Stimulated activated CD8-positive, alpha-beta memory T cell treated with anti-CD3 and anti-CD28 coated beads, Interleukin-15, amount 100 ng/mL, for 48 hours (primary cell): Measurements from ENCODE around the gene UBLCP1.
"Not testable (repeated sequence)": the region's sequence is repeated elsewhere in the genome, so short reads cannot be mapped to it uniquely, and the experiment has no call there.

Experiments used
- DNase-seq, 2 donors: peaks; one replicate each; pipeline ENCODE4 v3.0.0-alpha.2; 2020; ENCODE audit warnings: low read depth in 2 of 2

UBLCP1 gene

DNA sequence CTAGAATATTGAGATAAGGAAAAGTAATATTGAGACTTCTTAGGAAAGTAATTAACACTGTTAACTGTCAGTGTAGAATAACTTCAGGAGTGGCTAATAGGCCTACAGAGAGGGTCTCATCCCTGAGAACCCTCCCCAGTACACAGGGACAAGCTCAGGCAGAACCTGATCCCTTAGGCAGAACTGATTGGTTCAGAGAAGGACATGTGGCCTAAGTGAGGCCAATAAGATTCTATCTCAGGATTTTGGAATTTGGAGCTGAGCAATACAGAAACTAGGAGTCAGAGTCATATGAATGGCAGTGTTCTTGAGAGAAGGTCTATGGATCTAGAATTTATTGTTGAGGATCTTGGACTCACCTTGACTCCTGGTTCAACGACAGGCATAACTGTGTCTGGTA lies 10.9 kb upstream of the UBLCP1 start:
- no peak for DNase-seq

DNA sequence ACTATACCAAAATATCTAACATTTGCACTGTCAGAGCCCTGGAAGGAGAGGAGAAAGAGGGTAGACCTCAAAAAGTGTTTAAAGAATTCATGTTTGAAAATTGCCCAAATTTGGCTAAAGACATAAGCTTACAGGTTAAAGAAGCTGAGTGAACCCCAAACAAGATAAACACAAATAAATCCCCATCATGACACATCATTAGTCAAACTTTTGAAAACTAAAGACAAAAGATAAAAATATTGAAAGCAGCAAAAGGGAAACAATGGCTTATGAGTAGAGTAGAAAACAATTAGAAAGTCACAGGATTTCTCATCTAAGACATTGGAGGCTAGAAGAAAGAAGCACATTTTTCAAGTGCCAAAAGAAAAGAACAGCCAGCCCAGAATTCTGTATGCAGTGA lies 6.1 kb upstream of the UBLCP1 start:
- DNase-seq, result no peak

DNA sequence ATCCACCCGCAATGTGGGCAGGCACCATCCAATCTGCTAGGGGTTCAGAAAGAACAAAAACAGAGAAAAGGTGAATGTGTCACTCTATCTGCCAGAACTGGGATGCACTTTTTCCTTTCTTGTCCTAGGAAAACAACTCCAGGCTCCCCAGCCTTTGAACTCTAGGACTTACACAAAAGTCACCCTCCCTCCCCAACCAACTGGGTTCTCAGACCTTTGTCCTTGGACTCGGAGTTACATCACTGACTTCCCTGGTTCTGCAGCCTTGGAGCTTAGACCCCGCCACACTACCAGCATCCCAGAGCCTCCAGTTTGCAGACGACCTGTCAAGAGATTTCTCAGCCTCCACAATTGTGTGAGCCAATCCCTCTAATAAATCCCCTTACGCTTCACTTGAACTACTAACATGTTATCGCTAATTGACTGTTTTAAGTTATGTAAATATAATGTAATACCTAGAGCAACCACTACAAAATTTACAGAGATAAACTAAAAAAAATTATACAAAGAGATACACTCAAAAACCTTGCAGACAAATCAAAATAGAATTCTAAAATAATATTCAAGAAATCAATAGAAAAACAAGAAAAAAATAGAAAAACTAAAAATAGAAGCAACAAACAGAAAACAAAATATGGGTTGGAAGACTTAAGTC lies 5.3 kb upstream of the UBLCP1 start:
- DNase-seq, result no peak

DNA sequence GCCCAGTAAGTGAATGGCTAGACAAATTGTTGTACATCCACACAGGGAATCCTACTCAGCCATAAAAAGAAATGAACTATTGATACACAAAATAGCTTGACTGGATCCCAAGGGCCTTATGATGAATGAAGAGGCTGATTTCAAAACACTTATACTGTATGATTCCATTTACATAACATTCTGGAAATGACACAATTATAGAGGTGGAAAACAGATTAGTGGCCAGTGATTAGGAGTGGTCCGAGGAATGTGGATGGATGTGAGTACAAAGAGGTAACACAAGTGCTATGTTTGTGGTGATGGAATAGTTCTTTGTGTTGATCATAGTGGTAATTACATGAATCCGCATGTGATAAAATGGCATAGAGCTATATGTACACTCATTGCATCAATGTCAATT lies 4.7 kb upstream of the UBLCP1 start:
- no peak for DNase-seq

DNA sequence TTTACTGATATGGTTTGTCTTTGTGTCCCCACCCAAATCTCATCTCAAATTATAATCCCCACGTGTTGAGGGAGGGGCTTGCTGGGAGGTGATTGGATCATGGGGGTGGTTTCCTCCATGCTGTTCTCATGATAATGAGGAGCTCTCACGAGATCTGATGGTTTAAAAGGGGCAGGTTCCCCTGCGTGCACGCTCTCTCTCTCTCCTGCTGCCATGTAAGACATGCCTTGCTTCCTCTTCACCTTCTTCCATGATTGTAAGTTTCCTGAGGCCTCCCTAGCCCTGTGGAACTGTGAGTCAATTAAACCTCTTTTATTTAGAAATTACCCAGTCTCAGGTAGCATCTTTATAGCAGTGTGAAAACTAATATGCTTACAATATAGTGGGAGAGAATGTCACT lies 2.9 kb upstream of the UBLCP1 start:
- DNase-seq, result not testable (repeated sequence)

DNA sequence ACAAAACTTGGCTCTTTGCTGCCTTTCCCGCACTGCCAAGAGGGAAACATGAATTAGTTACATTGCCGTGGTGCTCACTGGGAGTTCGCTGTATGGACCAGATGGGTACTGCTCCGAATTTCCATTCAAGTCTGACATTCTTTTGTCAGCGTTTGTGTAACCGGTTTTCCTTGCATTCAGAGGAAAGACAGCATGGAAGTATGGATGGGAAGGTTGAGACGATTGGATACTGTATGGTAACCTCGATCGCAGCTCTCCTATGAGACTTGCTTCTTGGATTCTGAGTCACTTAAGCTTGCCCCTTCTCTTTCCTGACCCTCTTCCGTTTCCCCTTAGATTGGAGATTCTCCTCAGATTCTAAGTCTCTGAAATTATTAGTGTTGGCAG lies 625 bp upstream of the UBLCP1 start:
- no peak for DNase-seq

DNA sequence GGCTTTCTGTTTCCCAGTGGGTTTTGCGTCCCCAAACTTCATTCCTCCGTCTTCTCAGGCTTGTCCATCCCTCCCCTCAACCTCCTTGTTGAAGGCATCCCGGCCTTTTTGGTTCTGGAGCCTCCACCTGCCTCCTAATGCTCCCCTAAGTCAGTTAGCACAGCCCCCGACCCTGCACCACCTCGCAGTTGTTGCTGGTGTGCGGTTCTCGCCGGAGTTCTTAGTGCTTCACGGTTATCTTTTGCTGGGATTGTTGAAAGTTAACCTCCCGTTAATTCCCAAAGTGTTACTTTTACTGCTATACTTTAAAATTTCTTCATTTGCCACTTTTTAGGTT lies 447 bp downstream of the UBLCP1 start:
- no peak for DNase-seq

DNA sequence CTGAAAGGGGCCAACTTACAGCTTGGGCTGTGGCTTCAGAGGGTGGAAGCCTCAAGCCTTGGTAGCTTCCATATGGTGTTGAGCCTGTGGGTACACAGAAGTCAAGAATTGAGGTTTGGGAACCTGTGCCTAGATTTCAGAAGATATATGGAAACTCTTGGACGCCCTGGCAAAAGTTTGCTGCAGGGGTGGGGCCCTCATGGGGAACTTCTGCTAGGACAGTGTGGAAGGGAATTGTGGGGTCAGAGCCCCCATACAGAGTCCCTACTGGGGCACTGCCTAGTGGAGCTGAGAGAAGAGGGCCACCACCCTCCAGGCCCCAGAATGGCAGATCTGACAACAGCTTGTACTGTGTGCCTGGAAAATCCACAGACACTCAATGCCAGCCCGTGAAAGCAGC lies 3.7 kb downstream of the UBLCP1 start:
- not testable (repeated sequence) for DNase-seq

DNA sequence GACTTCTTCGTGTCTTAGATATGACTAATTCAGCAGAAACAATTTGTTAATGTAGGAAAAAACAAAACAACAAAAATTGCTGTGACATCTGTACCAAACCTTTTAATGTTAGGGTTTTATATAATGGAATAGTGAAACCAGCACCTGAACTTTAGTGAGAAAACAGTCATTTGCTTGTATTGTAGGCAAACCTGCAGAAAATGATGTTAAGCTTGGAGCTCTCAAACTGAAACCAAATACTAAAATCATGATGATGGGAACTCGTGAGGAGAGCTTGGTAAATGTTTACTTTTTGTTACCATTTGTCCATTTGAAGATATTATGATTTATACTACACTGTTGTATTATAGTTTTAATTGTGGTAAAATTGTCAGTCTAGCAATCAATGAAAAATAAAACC lies 6.6 kb downstream of the UBLCP1 start:
- DNase-seq, result no peak

DNA sequence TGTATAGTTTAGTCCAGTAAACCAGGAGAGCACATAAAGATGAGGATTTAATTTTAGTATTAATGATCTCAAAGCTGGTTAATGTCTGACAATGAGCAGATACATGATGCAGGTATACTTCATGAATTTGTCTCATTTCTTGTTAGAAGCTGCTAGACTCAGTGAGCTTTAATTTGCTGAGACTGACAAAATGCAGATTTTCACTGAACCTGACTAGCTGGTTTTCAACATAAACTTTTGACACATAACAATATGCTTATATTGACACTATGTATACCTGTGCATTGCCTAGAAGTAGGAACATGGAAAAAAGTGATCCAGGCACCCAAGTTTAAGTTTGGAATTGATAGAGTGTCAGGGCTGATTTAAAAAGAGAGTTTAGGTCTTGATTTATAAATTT lies 10.8 kb downstream of the UBLCP1 start:
- no peak for DNase-seq

DNA sequence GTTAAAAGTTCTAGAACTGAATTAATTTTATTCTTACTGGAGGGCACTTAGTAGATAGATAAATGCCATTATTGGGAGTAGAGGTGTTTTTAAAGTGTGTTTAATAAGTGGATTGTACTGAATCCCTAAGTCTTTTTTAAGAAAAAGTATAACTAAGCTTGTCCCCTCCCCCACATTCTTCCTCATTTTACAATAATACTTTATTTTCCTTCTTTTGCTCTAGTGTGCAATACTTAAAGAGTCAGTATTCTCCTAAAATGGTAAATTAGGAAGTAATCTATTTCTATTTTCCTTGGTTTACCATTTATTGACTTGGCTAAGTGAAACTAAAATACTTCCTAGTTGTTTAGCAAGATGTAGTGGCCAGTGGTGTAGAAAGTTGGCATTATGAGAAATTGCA lies 11.6 kb downstream of the UBLCP1 start:
- DNase-seq, result no peak

DNA sequence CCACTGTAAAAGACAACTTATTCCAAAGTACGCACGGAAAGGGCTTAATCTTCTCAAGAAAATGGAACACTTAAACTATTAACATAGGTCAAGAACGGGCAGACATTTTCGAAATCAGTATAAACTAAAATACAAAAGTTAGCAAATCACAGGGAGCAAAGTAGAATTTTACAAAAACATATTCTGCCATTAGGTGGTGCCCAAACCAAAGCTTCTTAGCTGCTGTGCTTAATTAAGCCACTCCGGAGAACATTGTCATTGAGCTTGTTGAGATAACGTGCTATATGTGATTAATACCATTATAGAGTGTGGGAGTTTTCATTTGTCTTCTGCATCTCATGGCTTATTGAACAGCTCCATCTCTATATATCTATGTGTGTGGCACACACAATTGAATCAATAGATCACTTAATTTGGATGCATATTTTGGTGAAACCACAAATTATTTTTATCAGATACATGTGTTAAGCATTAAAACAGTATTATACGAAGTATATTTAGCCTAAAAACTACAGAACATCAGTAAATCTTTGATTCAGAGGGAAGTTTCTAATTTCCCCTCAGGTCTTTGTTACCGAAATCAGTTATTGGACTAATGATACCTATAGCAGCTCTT lies 23.4 kb downstream of the UBLCP1 start:
- DNase-seq, result no peak

DNA sequence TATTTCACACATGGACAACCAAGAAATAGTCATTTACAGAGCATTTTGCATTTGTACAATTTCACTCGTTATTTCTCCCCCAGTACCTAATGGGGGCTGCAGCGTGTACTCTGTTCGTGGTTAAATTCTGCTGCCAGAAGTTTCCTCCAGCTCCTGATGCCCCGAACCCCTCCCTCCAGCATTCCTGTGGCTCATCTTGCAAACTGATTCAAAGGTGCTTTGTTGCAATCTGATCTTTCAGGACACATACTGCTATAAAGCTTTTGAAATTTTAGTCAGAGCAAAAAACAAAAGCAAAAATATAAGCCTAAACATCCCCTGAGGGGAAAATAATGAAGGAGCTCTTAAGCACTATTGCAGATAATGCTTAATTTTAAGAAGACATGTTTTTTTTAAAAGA lies 27.7 kb downstream of the UBLCP1 start:
- DNase-seq, result no peak

DNA sequence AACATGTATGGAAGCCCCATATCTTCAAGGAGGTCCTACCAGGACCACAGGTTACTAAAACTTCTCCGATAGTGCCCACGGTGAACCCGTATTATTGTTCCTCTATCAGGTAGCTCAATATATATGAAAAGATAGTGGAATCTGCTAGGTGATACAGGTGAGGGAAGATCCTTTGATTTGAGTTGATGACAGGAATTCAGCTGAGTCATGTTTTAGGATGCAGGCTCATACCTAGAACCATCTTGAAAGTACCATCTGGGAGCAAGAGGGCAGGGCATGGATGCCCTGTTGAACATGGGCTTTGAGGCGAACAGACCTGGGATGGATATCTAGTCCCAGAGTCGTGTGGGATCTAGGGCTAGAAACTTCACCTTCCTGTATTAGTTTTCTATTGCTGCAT lies 31.8 kb downstream of the UBLCP1 start:
- no peak for DNase-seq

DNA sequence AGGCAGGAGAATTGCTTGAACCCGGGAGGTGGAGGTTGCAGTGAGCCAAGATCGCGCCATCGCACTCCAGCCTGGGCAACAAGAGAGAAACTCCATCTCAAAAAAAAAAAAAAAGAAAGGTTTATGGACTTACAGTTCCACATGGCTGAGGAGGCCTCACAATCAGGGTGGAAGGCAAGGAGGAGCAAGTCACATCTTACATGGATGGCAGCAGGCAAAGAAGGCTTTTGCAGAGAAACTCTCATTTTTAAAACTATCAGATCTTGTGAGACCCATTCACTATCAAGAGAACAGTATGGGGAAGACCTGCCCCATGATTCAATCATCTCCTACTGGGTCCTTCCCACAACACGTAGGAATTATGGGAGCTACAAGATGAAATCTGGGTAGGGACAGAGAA lies 34.2 kb downstream of the UBLCP1 start:
- DNase-seq, result not testable (repeated sequence)

DNA sequence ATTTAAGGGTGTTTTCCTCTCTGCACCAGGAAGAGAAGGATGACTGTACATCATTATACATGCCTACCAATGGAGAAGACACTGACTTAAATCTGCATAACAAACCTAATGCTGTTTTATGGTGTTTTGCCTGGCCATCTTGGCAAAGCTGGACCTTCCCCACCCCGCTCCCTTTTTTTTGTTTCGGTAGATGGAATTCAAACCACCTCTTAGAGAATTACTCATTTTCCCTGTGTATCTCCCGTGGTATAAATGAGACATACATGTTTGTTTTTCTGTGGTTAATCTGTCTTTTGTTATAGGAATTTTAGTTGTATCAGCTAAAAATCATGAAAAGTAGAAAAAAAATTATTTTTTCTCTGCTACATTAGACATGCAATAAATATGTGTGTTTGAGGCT lies 38.4 kb downstream of the UBLCP1 start:
- no peak for DNase-seq

DNA sequence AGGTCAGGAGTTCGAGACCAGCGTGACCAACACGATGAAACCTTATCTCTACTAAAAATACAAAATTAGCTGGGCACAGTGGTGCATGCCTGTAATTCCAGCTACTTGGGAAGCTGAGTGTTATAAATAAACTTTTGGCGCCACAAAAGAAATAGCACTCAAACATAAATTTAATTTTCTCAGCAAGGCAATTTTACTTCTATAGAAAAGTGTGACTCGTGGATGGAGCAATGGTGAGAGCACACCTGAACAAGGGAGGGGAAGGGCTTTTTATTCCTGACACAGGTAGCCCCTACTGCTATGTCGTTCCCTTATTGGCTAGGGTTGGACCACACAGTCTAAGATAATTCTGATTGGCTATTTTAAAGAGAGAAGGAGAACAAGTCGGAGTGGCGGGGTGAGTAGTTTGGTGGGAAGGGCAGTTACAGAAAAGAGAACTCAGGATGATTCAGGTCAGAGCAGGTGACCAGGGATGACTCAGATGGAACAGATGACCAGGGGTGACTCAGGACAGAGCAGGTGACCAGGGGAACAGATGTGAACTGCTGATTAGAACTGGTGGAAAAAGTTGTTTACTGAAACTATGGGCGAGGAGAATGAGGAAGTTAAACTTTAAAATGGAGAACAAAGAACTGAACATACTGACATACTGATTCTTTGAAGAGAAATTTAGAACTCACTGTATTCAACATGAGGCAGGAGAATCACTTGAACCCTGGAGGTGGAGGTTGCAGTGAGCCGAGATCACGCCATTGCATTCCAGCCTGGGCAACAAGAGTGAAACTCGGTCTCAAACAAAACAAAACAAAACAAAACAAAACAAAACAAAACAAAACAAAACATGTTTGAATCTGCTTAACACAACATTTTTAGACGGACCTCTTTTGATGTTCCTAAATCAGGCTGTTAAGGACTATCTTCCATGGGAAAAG lies 39.1 kb downstream of the UBLCP1 start:
- not testable (repeated sequence) for DNase-seq

DNA sequence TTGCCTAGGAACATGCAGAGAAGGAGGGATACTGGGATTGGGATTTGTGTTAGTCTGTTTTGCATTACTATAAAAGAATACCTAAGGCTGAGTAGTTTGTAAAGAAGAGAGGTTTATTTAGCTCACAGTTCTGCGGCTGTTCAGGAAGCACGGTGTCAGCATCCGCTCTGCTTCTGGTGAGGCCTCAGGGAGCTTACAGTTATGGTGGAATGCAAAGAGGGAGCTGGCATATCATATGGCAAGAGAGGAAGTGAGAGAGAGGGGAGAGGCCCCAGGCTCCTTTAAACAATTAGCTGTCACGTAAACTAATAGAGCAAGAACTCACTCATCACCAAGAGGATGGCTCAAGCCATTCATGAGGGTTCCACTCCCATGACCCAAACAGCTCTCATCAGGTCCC lies 40.2 kb downstream of the UBLCP1 start:
- DNase-seq, result no peak

DNA sequence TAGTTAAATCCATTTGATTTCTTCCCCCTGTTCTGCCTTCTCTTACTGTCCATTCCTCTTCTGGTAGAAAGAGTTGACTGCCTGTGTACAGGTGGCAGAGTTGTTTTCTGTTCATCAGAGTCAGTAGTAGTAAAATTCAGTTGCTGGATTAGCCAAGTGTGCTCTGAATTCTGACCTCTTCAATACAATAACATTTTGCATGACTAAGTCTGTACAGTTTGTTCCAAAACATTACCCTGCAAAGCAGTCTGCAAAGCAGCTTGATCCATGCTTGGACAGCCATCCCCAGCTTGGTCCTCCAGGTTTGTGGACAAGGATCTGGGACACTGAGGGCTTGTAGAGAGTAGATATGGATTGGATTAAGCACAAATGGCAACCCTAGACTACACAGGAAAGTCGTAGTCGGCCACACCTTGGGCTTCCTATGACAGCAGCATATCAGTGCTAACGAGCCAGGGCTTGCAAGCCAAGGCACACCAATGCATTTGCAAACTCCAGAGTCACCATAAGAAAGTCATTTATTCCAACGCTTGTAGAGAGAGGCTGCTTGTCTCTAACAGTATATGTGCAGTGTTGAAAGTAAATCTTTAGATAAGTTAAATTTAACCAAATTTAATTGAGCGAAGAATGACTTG lies 42.0 kb downstream of the UBLCP1 start:
- no peak for DNase-seq

DNA sequence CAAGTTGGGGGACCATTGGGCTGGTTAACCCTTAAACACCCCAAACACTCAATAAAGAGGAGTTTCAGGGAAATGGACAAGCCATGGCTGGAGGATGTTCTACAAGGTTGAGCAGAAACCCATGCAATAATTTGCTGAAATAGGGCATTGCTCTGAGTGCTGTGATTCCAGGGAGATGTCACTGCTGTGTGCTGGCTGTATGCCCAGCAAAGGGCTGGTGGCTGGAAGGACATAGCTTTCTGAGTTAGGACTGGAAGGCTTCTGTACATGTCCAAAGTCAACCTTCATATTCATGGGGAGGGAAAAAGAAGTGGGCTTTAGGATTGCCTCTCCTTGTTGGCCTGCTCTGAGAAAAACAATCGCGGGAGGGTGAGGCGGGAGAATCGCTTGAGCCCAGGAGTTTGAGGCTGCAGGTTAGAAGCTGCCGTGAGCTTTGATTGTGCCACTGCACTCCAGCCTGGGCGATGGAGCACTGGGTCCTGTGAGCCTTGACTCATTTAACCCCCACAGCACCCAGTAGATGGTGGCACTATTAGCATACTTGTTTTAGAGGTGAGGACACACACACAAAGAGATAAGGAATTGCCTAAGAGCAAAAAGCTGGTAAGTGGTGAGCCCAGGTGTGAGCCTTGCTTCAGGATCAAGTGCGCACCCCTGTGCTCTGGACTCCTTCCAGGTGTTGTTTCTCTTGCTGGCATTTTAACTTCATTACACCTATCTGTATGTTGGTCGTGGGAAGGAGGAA lies 46.8 kb downstream of the UBLCP1 start:
- no peak for DNase-seq

DNA sequence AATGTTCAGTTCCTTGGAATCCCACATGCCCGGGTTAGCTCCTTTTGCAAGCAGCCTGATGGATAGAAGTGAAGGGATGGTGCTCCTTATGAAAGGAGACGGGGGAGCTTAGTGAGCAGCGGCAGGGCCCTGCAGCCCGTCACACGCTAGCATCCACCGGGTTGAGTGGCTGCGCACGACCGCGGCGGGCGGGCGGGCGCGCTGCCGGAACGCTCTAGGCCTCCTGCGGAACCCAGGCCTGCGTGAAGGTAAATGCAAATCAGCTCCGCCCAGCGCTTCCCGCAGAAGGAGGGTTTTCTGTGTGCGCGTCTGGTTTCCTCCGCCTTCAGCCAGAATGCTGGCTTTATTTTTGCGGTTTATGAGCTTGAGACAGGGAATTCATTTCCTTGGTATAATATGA lies 47.4 kb downstream of the UBLCP1 start:
- DNase-seq, result peak in 1 of 2 donors; percentile 8

DNA sequence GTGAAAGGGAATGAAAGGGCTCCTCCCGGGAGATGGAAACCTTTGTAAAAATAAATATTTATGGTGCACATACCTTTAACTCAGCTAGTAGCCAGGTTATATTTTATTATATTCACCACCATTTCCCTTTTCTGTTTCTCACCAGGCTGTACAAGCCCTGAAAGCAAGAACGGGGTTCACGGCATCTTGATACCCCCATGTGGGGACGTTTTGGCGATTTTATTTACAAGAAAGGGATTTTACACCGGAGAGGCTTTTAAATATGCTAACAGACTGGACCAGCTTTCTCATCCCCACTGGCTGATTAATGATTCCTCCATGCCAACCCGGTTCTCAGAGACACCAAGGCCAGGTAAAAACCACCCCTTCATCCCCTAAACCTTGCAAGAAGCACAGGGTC lies 48.0 kb downstream of the UBLCP1 start:
- no peak for DNase-seq
